HT1080 (cell line): ENCODE data around the gene RAB11FIP3. TPM values are rescaled to one million over a fixed set of nuclear protein-coding genes. Genes with fewer than 3 reads are reported as not detected.
A peak's percentile ranks its signal among the peaks of the same experiment; 100 is the strongest.

ENCODE experiments used
- DNase-seq: peaks from one replicate; pipeline ENCODE4 v3.0.0-alpha.2; 2015; ENCODE audit warnings: low read depth
- small RNA-seq: library from RNA; depleted of rRNA; stranded (forward); fragments of <200 nt; gene quantifications from one replicate; pipeline ENCODE3, GENCODE V24; 2014
- total RNA-seq: library from RNA; depleted of rRNA; stranded (reverse); fragments of >200 nt; shearing (Covaris generic); gene quantifications from 2 replicates; pipeline ENCODE4 v1.2.3, GENCODE V29; 2014; rRNA removed

The RAB11FIP3 gene
- total RNA-seq, 1 experiment from 2014 or later = 27.9 TPM

GRCh38 chr16:565419-566330 is 140.2 kb downstream of the RAB11FIP3 start:
- DNase-seq = no peak

- peak; percentile 48 for DNase-seq
Observed at GRCh38 chr16:566475-567372, 141.3 kb downstream of the RAB11FIP3 start, which contains the start of gene NHLRC4. TSS of gene NHLRC4 (plus strand) at chr16:567005. CDS start at chr16:568048, 1,043 bp downstream.

DNA sequence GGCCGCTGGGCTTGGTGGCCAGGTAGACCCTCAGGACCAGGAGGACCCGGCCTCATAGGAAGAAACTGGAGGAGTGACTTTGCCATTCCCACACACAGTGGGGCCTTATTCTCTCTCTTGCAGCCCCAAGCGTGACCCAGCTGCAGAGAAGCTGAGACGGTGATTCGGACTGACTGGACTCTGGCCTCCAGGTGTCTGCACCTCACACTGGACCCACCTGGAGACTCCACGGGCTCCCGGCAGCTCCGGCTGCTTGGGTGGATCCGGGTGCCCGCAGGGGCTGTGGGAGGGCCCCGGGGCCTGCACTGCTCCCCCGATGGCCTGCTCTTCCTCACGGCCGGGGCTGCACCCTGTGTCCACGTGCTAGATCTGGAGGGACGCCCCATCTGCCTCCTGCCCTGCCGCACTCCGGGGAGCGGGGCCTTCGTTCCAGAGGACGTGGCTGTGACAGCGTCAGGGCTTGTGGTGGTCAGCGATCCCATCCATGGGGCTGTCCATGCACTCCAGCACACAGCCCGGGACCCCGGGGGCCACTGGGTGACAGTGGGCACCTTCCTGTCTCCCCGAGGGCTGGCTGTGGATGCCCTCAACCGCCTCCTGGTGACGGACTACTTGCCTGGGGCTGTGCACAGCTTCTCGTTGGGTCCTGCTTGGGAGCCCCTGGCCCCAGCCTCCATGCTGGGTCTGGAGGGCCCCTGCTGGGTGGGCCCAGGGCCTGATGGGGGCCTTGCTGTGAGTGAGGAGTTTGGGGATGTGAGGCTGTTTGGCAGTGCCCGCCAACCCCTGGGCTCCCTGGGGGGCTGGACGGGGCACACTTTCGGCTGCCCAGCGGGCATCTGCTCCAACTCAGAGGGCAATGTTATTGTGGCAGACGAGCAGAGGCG is 142.2 kb downstream of the RAB11FIP3 start:
- DNase-seq = no peak

DNA sequence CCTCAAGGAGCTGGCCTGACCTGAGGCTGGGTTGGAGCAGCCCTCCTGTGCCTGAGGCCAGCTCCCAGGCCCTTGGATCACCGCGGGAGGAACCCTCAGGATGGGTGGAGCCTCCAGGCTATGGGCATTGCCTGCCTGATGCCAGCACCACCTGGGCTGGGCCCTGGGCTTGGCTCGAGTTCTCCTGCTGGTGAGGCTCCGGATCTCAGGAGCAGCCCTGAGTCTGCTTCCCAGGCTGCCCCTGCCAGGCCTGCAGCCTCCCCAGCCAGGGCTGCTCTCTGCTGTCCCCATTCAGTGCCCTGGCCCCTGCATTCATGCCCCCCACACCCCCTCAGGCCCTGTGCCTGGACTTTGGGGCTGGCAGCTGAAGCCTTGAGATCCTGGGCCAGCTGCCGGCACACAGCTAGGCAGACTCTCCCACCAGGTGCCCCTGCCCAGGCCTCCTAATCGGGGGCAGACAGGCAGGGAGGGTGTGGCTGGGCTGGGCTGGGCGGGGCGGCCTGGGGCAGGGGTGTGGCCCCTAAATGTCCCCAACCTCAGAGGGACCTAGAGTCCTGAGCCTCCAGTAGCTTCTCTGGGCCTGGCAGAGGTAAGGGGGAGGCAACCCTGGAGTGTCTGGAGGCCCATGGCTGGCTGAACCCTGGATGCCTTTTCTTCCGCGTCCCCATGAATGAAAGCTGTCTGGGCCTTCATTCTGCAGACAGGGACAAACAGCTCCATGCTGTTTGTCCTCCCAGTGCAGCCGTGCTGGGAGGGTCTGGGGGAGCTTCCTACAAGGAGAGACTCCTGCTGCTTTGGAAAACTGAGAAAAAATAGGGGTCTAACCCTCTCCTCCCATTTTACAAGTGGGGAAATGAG is 143.2 kb downstream of the RAB11FIP3 start:
- DNase-seq = no peak

DNA sequence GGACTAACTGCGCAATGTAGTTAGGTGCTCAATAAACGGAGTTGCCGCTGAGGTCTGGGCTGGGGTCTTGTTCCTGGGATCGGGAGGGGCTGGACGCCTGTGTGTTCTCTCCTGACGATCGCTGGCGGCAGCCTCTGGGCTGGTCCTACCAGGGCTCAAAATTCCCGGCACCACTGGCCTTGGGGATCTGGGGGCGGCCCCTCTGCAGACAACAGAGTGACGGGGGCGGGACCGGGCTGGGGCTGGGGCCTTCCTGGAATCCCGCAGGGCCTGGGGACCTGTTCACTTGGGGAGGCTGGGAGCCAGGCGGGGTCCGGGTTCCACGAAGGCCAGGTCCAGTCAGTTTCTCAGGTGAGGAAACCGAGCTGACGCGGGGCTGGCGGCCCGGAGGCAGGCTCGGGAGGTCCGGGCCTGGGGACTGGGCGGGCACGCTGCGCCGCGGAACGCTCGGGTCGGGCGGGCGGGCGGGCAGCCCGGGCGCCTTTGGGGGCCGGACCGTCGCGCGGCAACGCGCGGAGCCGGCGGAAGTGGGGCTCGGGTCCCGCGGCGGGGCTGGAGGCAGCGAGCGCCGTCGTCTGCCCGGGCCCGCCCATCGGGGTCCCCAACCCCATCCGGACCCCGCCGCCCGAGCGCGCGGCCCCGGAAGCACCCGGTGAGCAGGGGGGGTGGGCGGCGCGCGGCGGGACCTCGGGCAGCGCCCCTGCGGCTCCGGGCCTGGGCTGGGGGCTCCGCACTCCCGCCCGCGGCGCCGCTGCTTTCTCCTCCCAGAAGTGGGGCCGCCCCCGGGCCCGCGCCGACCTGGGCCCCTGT is 144.2 kb downstream of the RAB11FIP3 start, which contains the start of gene PIGQ:
Gene PIGQ, plus strand, starts transcription at position 524 of the 810 bp plus-strand sequence. CDS start 4,107 bp downstream, outside the sequence.
- peak; percentile 34 for DNase-seq

Small RNA genes within 50 kb of the gene (small RNA-seq; reads per million reads assigned to genes)
- 0.20 reads per million for gene MIR3176
- gene MIR5587 = not detected
- not detected for gene RF00019
- not detected for gene Z98883.1

Other genes with a start within 250 kb of the RAB11FIP3 start
- gene HBA1, start 249.0 kb upstream of the RAB11FIP3 start, total RNA-seq = not detected in 2 replicates
- gene HBQ1, start 245.2 kb upstream of the RAB11FIP3 start, total RNA-seq = 2.0 and 3.6 TPM in 2 replicates
- gene LUC7L, start 196.2 kb upstream of the RAB11FIP3 start, total RNA-seq = 69.2 and 73.3 TPM in 2 replicates
- gene FAM234A, start 190.8 kb upstream of the RAB11FIP3 start, total RNA-seq = 37.9 and 43.5 TPM in 2 replicates
- 0.07 TPM in 1 of 2 replicates, not detected in the other for gene RGS11, start 149.7 kb upstream of the RAB11FIP3 start, total RNA-seq
- gene ARHGDIG, start 145.1 kb upstream of the RAB11FIP3 start, total RNA-seq = 0.07 TPM in 1 of 2 replicates, not detected in the other
- gene PDIA2, start 142.5 kb upstream of the RAB11FIP3 start, total RNA-seq = 1.2 TPM in 1 of 2 replicates, not detected in the other
- gene AXIN1, start 72.9 kb upstream of the RAB11FIP3 start, total RNA-seq = 23.4 and 24.5 TPM in 2 replicates
- 206 and 251 TPM in 2 replicates for gene MRPL28, start 55.1 kb upstream of the RAB11FIP3 start, total RNA-seq
- gene PGAP6, start 43.7 kb upstream of the RAB11FIP3 start, total RNA-seq = 53.3 and 67.0 TPM in 2 replicates
- 135 and 140 TPM in 2 replicates for gene NME4, start 28.4 kb upstream of the RAB11FIP3 start, total RNA-seq
- 8.9 and 11.5 TPM in 2 replicates for gene DECR2, start 23.8 kb upstream of the RAB11FIP3 start, total RNA-seq
- 92.4 and 122 TPM in 2 replicates for gene CAPN15, start 102.1 kb downstream of the RAB11FIP3 start, total RNA-seq
- 0.10 TPM in 1 of 2 replicates, not detected in the other for gene PRR35, start 134.7 kb downstream of the RAB11FIP3 start, total RNA-seq
- 0.07 and 1.1 TPM in 2 replicates for gene NHLRC4, start 141.4 kb downstream of the RAB11FIP3 start, total RNA-seq
- 38.2 and 53.0 TPM in 2 replicates for gene PIGQ, start 144.3 kb downstream of the RAB11FIP3 start, total RNA-seq
- 12.9 and 15.2 TPM in 2 replicates for gene RAB40C, start 164.4 kb downstream of the RAB11FIP3 start, total RNA-seq
- 0.03 and 0.14 TPM in 2 replicates for gene WFIKKN1, start 205.3 kb downstream of the RAB11FIP3 start, total RNA-seq
- gene METTL26, start 210.7 kb downstream of the RAB11FIP3 start, total RNA-seq = 190 and 194 TPM in 2 replicates
- 44.9 and 51.1 TPM in 2 replicates for gene MCRIP2, start 216.2 kb downstream of the RAB11FIP3 start, total RNA-seq
- 27.0 and 27.9 TPM in 2 replicates for gene WDR90, start 223.7 kb downstream of the RAB11FIP3 start, total RNA-seq
- gene RHOT2, start 242.5 kb downstream of the RAB11FIP3 start, total RNA-seq = 95.4 and 107 TPM in 2 replicates